Retinal pigment epithelial cell (primary cell): ENCODE measurements around the gene GADD45B.
"Not testable (repeated sequence)": the region's sequence is repeated elsewhere in the genome, so short reads cannot be mapped to it uniquely, and the experiment has no call there.

Experiments
- DNase-seq: peaks from one replicate; pipeline ENCODE4 v3.0.0-alpha.2; 2010; ENCODE audit warnings: low read depth
- H3K4me3 ChIP-seq: 2 replicates; pipeline ENCODE4 v1.5.1; 2011; ENCODE audit warnings: mild to moderate bottlenecking, low read length, control low read depth, moderate library complexity
- TF ChIP-seq, protein P1 (sequence below): conservative IDR thresholded peaks from 2 replicates; pipeline ENCODE4 v1.5.1; 2011; ENCODE audit warnings: low read depth, low read length, control low read depth, inconsistent platforms

GADD45B gene

DNA sequence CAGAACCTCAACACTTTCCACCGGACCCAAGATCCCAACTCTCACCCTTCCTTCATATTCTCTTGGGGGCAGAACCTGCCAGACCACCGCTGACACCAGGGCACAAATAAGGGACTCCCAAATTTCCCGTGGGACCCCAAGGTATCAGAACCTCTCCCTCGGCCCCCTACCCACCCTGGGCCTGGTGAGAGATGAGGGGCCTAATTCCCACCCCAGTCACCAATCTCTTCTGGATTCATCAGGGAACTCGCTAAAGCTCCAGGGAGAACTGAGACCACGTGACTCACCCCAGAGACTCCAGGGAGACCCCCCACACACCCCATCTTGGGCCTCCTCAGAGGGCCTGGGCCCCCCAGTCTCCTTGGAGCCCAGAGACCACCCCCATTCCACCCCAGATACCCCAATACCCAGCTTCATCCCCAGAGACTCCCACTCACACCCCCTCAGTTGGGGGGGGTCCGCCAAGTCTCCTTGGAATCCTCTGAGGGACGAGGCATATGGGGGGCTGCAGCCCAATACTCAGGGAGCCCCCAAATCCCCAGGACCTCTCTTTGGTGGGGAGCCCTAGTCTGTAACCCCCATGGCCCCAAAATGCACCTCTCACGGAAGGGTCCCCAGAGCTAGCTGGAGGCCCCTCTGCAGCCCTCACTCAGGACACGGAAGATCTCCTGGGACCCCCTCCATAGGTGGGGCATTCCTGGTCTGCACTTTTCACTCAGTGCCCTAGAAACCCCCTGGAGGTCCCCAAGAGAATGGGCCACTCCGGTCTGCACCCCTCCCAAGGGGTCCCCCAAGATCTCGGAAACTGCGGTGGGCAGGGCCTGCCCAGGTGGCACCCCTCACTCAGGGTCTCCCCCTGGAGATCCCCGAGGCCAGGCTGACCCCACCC, 20.7 kb upstream of the GADD45B start:
- TF ChIP-seq, protein P1, sequence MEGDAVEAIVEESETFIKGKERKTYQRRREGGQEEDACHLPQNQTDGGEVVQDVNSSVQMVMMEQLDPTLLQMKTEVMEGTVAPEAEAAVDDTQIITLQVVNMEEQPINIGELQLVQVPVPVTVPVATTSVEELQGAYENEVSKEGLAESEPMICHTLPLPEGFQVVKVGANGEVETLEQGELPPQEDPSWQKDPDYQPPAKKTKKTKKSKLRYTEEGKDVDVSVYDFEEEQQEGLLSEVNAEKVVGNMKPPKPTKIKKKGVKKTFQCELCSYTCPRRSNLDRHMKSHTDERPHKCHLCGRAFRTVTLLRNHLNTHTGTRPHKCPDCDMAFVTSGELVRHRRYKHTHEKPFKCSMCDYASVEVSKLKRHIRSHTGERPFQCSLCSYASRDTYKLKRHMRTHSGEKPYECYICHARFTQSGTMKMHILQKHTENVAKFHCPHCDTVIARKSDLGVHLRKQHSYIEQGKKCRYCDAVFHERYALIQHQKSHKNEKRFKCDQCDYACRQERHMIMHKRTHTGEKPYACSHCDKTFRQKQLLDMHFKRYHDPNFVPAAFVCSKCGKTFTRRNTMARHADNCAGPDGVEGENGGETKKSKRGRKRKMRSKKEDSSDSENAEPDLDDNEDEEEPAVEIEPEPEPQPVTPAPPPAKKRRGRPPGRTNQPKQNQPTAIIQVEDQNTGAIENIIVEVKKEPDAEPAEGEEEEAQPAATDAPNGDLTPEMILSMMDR = no peak
- no peak for DNase-seq

DNA sequence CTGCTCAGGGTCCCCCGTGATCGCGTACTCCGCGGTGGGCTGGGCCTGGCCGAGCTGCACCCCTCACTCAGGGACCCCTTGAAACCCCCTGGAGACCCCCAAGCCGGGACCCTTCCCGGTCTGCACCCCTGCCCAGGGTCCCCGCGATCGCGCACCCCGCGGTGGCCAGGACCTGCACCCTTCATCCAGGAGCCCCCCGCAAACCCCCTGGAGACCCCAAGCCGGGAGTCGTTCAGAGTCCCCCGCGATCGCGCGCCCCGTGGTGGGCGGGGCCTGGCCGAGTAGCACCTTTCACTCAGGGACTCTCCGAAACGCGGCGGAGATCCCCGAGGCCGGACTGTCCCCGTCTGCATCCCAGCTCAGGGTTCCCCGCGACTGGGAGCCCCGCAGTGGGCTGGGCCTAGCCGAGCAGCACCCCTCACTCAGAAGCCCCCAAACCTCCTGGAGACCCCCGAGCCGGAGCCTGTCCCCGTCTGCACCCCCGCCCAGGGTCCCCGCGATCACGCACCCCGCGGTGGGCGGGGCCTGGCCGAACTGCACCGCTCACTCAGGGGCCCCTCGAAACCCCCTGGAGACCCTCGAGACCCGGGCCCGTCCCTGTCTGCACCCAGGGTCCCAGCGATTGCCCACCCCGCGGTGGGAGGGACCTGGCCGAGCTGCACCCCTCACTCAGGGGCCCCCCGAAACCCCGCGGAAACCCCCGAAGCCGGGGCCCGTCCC, 19.9 kb upstream of the GADD45B start:
- TF ChIP-seq, protein P1 = no peak
- peak overlapping the region; percentile 85 for H3K4me3 ChIP-seq
- no peak for DNase-seq

More for the DNA sequence above, 20.7 kb upstream of the GADD45B start:
- H3K4me3 ChIP-seq = peak overlapping the region; percentile 85

DNA sequence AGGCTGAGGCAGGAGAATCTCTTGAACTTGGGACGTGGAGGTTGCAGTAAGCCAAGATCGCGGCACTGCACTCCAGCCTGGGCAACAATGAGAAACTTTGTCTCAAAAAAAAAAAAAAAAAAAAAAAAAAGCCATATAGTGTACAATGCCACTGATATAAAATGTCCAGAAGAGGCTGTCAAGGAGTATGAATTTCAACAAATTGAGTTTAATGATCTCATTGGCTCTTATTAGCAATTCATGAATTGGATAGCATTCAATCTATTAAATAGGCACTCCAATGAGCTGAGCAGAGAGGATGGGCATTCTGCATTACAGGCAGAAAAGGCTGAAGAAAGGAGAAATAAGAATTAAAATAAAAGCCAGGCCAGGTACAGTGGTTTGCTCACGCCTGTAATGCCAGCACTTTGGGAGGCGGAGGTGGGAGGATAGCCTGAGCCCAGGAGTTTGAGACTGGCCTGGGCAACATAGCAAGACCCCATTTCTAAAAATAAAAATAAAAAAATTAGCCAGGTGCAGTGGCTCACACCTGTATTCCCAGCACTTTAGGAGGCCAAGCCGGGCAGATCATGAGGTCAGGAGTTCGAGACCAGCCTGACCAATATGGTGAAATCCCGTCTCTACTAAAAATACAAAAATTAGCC, 18.4 kb upstream of the GADD45B start:
- TF ChIP-seq, protein P1 = no peak
- H3K4me3 ChIP-seq = peak overlapping the region; percentile 45
- no peak for DNase-seq

DNA sequence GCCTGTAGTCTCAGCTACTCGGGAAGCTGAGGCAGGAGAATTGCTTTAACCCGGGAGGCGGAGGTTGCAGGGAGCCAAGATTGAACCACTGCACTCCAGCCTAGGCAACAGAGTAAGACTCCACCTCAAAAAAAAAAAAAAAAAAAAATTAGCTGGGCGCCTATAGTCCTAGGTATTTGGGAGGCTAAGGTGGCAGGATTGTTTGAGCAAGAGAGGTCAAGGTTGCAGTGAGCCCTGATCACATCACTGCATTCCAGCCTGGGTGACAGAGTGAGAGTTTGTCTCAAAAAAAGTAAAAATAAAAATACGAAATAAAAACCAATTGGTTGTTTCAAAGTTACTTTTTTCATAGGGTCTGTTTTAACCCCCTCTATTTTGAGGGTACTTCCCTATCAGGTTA, 17.9 kb upstream of the GADD45B start:
- no peak for DNase-seq
- H3K4me3 ChIP-seq = no peak overlapping the region
- TF ChIP-seq, protein P1 = no peak

DNA sequence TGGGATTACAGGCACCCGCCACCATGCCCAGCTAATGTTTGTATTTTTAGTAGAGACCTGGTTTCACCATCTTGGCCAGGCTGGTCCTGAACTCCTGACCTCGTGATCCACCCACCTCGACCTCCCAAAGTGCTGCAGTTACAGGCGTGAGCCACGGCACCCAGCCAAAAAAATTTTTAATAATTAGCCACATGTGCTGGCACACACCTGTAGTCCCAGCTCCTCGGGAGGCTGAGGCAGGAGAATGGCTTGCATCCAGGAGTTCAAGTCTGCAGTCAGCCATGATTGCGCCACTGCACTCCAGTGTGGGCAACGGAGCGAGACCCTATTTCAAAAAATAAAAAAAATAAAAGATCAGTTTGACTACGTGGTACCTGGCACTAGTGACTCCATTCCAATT, 17.2 kb upstream of the GADD45B start:
- not testable (repeated sequence) for DNase-seq, H3K4me3 ChIP-seq

DNA sequence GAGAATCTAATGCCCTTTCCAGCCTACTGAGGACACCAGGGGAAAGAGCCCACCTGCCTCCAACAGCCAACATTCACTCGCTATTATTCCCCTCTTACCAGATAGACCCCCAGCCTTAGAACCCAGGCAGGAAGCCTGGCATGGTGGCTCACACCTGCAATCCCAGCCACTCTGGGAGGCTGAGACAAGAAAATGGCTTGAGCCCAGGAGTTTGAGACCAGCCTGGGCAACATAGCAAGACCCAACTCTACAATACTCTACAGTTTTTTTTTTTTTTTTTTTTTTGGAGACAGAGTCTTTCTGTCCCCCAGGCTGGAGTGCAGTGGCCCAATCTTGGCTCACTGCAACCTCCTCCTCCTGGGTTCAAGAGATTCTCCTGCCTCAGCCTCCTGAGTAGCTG, 15.7 kb upstream of the GADD45B start:
- H3K4me3 ChIP-seq = no peak overlapping the region
- no peak for DNase-seq
- TF ChIP-seq, protein P1 = no peak
